Right lobe of liver (tissue), 4 donors: Measurements from ENCODE around the gene ABHD11.

Experiments
- POLR2A ChIP-seq: fragments of 450-650 bp; IDR thresholded peaks from one replicate; pipeline ENCODE4 v1.6.1; 2017; ENCODE audit warnings: antibody characterized with exemption, mild to moderate bottlenecking
- TF ChIP-seq, protein P1 (sequence below), 4 donors: fragments of 200-600 bp in 3 of 4; fragments of 450-650 bp in 1 of 4; IDR thresholded peaks; one replicate each; pipeline versions ENCODE4 v1.5.1 to v1.8.0; 2016 to 2022; ENCODE audit warnings: antibody characterized with exemption in 4 of 4, mild to moderate bottlenecking in 2 of 4
- donor health status: DM: no; HTN: no; CAD: no.
- donor health status: DM: no; HTN: no; CAD: no.
- donor health status: DM: no; HTN: yes; CAD: no.

DNA sequence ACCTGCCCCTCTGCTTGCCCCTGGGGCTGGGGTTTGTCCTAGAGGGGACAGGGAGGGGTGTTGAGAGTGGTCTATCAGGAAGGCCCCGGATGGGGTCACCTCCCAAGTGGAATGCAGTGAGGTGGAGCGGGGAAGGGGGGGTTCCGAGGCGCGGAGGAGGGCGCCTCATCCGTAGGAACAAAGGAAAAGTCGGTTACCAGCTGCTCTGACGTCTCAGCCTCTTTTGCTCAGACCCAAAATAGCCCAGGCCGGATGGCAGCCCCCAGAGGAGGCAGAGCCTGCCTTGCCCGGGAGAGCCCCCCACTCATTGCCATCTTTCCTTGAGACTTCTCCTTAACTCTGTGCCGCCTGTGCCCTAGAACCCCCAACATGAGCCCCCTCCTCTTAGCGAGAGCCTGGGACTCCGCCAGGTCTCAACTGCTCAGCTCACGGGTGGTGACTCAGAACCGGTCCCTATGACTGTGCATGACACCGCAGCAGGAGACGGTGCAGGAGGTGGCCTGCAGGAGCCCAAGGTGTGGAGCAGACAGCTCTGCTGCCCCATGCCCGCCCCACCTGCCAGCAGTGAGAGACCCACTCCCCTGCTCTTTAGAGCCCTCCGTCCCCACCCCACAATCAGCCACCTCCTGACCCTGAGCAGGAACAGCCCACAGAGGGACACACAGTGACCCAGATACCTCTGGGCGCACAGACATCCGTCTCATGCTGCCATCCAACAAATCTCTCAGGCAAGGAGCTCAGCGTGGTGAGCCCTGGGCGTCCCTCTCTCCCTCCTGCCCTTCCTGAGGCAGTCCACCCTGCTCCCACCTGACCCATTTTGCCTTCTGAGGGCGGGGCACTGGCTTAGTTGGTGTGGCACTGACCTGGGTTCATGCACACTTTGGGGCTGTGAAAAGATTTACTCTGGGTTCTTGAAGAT is 32.2 kb downstream of the ABHD11 start:
- no peak for TF ChIP-seq POLR2A
- TF ChIP-seq, protein P1, sequence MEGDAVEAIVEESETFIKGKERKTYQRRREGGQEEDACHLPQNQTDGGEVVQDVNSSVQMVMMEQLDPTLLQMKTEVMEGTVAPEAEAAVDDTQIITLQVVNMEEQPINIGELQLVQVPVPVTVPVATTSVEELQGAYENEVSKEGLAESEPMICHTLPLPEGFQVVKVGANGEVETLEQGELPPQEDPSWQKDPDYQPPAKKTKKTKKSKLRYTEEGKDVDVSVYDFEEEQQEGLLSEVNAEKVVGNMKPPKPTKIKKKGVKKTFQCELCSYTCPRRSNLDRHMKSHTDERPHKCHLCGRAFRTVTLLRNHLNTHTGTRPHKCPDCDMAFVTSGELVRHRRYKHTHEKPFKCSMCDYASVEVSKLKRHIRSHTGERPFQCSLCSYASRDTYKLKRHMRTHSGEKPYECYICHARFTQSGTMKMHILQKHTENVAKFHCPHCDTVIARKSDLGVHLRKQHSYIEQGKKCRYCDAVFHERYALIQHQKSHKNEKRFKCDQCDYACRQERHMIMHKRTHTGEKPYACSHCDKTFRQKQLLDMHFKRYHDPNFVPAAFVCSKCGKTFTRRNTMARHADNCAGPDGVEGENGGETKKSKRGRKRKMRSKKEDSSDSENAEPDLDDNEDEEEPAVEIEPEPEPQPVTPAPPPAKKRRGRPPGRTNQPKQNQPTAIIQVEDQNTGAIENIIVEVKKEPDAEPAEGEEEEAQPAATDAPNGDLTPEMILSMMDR (IDR thresholded peaks at IDR 0.05), result no peak
